HG03196 (cell line): ENCODE results near the gene KLHL25.
A peak's percentile ranks its signal among the peaks of the same experiment; 100 is the strongest.

Experiments
- ATAC-seq: cut with Tn5 transposase; IDR thresholded peaks from one replicate; pipeline ENCODE4 v1.9.1; 2021; ENCODE audit not compliant: unreplicated experiment

Gene KLHL25

GRCh38 chr15:85718271-85718971 lies 76.3 kb downstream of the KLHL25 start:
- ATAC-seq = peak; percentile 44

GRCh38 chr15:85717212-85717611 lies 77.5 kb downstream of the KLHL25 start:
- no peak for ATAC-seq

GRCh38 chr15:85716261-85716660 lies 78.5 kb downstream of the KLHL25 start:
- ATAC-seq = no peak

- no peak for ATAC-seq
These were observed 83.0 kb downstream of the KLHL25 start for GRCh38 chr15:85711580-85712192.

- ATAC-seq = peak; percentile 38
These were observed 84.3 kb downstream of the KLHL25 start for GRCh38 chr15:85710340-85710842.
